ENCODE data around the gene P2RY13.

Gene P2RY13

DNA sequence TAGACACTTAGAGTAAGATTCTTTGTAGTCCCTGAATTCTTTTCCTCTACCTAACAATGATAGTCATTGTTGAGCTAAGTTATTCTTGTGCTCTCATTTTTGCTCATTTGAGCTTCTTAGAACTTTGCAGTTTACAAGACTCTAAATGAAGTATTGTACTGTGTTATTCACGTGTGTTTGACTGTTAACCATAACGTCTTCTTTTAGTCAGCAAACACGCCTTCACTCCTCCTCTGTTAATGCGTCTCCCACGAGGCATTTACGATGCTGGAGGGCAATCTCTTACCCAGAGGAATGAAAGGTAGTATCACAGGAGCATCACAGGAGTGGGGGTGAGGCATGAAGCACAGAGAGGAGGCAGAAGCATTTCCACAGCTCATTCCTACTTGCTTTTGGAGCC lies 36.2 kb downstream of the P2RY13 start:
- no peak for DNase-seq (ENCODE audit: low read depth in 2 of 2)

DNA sequence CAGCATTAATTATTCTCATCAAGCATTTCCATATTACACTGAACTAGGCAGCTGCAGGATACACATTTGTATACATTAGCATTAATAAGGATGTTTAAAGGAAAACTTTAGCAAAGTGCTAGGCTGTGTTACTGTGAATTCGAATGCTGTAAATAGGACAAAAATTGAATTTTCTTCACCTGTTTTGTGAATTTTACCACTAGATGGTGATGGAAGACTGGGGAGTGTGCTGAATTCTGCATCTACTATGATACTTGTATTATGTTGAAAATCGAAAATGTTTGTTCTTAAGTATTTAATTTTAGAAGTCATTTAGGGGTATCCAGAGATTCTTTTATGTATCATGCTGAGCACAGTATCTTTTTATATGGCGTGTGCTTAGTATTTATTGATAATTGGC lies 38.7 kb downstream of the P2RY13 start:
- DNase-seq (ENCODE audit: low read depth in 2 of 2) = no peak

DNA sequence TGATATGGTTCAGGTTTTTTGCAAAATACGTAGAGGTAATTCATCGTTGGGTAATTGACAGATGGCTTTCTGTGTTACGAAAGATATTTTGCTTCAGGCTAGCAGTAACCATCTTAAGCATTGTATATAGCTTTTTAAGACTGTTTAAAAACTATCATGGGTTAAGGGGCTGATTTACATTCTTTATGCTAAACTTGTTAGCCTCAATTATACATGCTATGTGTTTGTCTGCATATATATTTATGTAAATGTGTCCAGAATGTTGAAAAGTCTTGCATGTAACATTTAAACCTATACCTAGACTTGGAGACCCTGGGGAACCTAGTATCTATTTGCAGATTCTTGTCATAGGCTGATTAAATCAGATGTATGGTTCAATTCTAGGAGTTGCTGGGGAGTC lies 39.9 kb downstream of the P2RY13 start:
- no peak for DNase-seq (ENCODE audit: low read depth in 2 of 2)

DNA sequence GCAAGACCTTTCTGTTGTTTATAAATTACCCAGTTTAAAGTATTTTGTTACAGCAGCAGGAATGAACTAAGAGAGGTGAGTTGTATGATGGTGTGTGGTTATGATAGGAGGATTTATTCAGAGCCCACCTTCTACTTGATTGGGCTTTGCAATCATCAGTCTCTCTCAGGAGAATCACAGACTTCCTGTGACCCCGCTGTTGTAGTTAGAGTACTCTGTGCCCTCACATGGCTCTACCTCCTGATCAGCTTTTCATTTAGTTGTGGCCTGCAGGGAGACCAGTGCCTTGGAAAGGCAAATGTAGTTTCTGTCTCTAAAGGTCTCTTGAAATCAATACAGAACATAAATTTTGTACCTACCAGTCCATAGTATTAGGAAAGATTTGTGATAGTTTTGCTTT lies 43.4 kb downstream of the P2RY13 start:
- DNase-seq (ENCODE audit: low read depth in 2 of 2) = no peak

DNA sequence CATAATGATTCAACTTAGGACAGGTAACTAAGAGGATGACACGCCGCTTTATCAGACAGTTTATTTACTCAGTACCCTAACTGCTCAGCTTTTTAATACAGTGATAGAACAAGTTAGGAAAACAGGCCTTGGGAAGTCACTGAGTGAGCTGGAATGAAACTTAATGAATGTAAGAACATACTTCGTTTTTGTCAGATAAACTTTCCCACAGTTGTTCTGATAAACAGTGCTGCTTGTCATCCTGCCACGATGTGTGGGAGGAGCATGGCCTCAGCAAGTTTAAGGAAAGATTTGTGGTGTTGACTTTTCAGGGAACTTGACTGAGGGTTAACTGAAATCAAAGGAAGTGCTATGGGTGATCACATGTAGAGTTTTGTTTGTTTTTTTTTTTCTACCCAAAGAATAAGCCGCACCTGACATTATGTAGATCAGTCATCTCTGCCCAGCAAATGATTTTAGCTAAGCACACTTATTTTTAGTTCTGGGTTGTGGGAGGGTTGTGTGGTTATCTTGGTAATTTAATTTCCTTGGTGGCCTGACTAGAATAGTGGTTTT lies 45.4 kb downstream of the P2RY13 start:
- no peak for DNase-seq (ENCODE audit: low read depth in 2 of 2)

DNA sequence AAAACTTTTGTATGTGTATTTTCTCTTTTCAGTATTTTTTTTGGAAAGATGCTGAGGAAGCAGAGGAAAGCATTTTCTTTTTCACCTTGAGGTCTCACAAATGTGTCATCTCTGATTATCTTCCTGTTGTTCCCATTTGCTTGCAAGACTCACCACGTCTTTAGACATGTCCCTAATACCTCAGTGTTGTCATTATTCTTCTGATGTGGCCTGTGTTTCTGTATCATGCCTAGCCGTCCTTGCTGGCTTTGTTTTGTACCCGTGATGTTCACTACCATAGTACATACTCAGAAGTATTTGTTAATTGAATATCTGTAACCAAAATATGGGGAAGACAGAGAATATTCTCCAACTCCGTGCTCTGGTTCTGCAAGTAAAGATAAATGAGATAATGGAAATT lies 46.0 kb downstream of the P2RY13 start:
- no peak for DNase-seq (ENCODE audit: low read depth in 2 of 2)

DNA sequence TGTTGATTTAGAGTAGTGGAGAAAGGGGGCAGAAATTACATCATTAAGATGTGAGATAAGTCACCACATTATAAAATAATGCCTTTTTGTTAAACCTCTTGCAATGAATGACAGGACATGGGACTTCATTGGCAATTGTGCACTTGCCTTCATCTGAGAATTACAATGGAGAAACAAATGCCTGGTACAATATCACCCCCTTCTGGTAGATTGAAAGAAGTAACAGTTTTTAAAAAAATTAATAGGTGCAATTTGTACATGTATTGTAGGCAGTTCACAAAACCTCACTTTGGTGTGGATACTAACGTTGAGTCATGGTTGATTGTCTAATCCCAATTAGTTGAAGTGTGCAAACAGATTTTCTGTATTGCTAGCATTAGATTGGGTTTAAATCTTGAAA lies 46.4 kb downstream of the P2RY13 start:
- no peak for DNase-seq (ENCODE audit: low read depth in 2 of 2)

DNA sequence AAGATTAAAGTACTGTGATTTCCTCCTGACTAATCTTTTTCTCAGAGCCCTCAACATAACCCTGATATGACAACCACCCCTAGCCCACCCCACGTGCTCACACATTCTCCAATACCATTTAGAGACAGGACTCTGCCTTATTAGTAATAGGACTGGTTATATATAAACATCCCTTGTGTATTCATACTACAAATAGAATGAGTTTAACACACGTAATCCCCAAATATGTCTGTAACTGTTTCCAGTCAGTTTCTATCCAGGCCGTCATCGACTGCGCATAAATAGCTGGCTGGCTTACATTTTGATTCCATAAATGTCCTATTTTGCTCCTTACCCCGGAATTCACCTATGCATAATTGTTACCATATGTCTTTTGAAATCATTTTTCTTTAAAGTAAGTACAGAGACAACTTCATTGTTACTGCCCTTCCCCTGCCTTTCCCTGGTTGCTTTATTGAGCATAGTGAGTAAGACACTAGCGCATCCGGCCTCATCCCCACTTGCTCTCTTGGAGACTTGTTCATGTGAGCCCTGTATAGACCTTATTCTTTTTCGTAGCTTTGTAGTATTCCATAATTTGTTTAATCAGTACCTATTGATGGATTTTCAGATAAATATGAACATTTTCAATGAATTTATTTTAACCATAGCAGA lies 47.6 kb downstream of the P2RY13 start:
- no peak for DNase-seq (ENCODE audit: low read depth in 2 of 2)

DNA sequence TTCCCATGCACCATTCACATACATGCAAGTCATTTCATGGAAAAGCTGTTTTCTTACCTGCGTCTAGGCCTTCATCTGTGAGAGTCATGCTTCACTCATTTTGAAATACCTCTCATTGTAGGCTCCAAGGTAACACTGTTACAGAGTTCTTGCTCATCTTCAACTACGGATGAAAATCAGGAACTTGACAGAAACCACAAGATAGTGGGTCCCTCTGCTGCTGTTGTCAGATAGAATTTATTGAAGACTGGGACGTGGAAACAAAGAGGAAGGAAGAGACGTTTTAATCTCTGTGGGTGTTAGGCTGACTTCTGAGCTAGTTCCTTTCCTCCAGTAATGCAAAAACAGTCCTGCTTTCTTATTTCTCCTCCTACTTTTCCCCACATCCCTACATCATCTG lies 51.1 kb downstream of the P2RY13 start, which contains the start of gene P2RY14:
Gene P2RY14 (minus strand): TSS at position 313 of the 400 bp plus-strand sequence. CDS start 64,226 bp downstream, outside the sequence.
- no peak for DNase-seq (ENCODE audit: low read depth in 2 of 2)

DNA sequence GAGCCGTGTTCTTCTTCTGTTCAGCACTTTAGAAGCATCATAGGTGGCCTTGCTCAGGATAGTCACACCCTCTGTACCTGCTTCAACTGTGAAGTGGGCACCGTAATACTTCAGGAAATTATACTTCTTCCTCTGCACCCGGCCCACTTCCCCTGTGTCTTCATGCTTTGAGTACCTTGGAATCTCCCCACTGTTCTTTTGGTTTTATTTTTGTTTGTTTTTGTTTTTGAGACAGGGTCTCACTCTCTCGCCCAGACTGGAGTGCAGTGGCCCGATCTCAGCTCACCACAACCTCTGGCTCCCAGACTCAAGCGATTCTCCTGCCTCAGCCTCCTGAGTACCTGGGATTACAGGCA lies 52.7 kb downstream of the P2RY13 start:
- DNase-seq (ENCODE audit: low read depth in 2 of 2) = no peak
